Measurements from ENCODE around the gene SLC24A3. TPM values are rescaled to one million over a fixed set of nuclear protein-coding genes. Genes with fewer than 3 reads are reported as not detected.
A peak's percentile ranks its signal among the peaks of the same experiment; 100 is the strongest.

The SLC24A3 gene
- total RNA-seq, 8 experiments from 2014 or later: 0.13 to 13.3 (median 7.0) TPM

DNA sequence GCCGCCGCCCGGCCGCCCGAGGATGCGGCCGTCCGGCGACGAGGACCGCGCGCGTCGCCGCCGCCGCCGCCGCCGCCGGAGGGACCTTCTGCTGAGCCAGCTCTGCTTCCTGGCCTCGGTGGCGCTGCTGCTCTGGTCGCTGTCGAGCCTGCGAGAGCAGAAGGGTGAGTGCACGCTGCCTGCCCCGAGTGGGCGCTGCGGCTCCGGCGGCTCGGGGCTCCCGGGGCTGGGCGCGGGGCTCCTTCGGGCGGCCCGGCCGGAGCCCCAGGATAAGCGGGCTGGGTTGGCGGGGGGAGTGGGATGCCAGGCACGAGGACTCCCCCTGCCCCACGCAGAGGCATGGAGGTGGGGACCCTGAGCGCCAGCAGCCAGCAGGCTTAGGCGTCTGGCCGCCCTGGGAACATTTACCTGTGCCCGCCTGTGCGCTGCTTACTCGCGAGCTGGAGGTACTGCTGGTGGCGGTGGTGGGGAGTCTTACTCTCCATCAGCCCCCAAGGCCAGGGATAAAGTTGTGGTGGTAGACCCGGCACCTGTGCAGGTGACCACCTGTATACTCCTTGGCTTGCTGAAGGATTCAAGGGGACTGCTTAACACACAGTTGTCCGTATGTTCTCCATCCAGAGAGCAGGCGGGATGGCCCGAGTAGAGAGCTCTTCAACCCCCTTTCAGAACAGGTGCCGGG, 520 bp downstream of the SLC24A3 start:
- Histone ChIP-seq H3K4me3 (peak overlapping the region; percentile 43 to 70 (median 58)), H3K4me1 (replicated peaks in 1 of 2) (peaks cover 0 to 11% of the 10 kb centered on the region in 2 donors), H3K27ac (peak overlapping the region; percentile 19 to 71)
- WGBS, 10 experiments: 0 to 33% (median 0%) methylated on average over 1 to 14 of the region's 58 CpGs; no CpG with 5 or more reads in 6 of the 10 experiments
- in situ Hi-C loops (cut with MboI; ENCODE audit: low pct_unique_long_range_greater_than_20kb in 2 of 9, low sequenced_read_pairs in 9 of 9, unreplicated experiment in 9 of 9): loop anchor here in 5 of 9 experiments (25.0 kb wide), 4 partner anchors 374 to 576 kb away; no protein-coding TSS in a partner anchor
- ATAC-seq (replicated peaks in 6 of 8): peak; percentile 83 to 91 (median 86)

DNA sequence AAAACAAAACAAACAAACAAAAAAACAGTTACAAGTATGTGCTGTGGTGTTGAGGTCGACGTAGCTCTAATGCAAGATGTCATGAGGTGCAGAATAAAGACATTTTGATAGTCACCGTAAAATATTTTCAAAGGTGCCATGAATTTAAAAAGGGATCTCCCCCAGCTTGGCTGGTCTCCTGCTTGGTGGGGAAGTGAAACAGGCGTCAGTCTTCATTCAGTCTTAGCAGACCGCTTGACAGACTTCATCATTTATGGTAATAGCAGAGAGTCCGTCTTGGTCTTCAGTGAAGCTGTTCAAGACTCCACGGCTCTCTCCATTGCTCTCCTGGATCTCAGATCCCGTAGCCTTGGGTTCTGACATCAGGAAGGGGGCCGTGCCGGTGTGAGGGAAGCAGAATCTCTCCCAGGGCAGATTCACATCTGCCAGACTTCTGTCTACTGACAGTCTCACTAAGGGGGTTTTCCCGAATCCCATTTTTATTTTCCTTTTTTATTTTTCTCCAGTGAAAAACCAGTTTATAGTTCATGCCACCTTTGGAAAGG, 1.6 kb downstream of the SLC24A3 start:
- Histone ChIP-seq H3K4me1 (replicated peaks in 1 of 2) (peaks cover 0 to 11% of the 10 kb centered on the region in 2 donors), H3K27ac (no peak overlapping the region), H3K4me3 (peak overlapping the region; percentile 10 to 70 (median 58))
- WGBS, 10 experiments: 0 to 100% (median 64%) methylated on average over 2 to 9 of the region's 11 CpGs
- ATAC-seq (replicated peaks in 6 of 8): no peak
- in situ Hi-C loops (cut with MboI; ENCODE audit: low pct_unique_long_range_greater_than_20kb in 2 of 9, low sequenced_read_pairs in 9 of 9, unreplicated experiment in 9 of 9): loop anchor here in 5 of 9 experiments (25.0 kb wide), 4 partner anchors 373 to 577 kb away; no protein-coding TSS in a partner anchor

DNA sequence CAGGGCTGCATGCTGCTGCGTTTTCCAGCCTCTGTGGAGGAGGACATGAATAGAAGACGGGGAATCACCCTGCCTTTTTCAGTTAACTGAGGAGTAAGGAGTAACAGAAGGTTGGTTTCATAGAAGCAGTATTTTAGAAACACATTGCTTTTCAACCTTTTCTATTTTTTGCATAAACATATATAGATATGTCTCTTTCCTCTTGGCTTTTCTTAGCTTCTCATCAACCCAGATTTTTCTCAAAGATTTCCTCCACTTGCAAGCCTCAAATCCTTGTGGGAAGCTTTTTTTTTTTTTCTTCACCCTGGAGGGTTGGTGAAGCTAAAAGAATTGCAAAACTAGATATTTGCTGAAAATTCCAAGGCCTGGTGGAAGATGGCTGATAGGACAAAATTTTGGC, 6.0 kb downstream of the SLC24A3 start:
- Histone ChIP-seq H3K27ac (no peak overlapping the region), H3K4me1 (replicated peaks in 1 of 2) (peaks cover 0 to 8% of the 10 kb centered on the region in 2 donors), H3K4me3 (no peak overlapping the region)
- 0 to 69% (median 20%) methylated on average over 1 to 2 of the region's 2 CpGs; no CpG with 5 or more reads in 5 of the 10 experiments for WGBS, 10 experiments
- ATAC-seq (replicated peaks in 6 of 8): no peak
- in situ Hi-C loops (cut with MboI; ENCODE audit: low pct_unique_long_range_greater_than_20kb in 2 of 9, low sequenced_read_pairs in 9 of 9, unreplicated experiment in 9 of 9): loop anchor here in 5 of 9 experiments (25.0 kb wide), 4 partner anchors 369 to 581 kb away; no protein-coding TSS in a partner anchor

DNA sequence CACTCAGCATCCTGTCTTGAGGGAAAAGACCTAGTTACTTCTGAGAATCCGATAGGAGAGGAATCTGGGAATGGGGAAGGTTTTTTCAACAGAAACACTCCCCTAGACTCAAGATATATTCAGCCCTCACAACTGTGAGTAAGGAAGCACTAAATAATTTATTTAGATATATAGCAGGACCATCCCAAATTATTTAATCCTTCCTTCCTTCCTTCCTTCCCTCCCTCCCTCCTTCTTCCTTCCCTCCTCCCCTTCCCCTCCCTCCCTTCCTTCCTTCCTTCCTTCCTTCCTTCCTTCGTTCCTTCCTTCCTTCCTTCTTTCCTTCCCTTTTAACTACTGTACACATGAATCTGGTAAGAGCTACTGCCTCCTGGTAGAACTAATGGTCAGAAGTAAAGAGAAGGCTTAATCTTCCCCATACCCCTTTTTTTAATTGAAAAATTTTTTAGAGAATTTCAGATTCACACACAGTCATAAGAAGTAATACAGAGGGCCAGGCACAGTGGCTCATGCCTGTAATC, 10.1 kb downstream of the SLC24A3 start:
- no peak for ATAC-seq (replicated peaks in 6 of 8)
- in situ Hi-C loops (cut with MboI; ENCODE audit: low pct_unique_long_range_greater_than_20kb in 2 of 9, low sequenced_read_pairs in 9 of 9, unreplicated experiment in 9 of 9): loop anchor here in 5 of 9 experiments (25.0 kb wide), 4 partner anchors 365 to 585 kb away; no protein-coding TSS in a partner anchor
- Histone ChIP-seq H3K27ac (no peak overlapping the region), H3K4me3 (no peak overlapping the region), H3K4me1 (replicated peaks in 1 of 2) (no peaks in the 10 kb centered on the region)
- 20 to 89% (median 88%) methylated on average over 1 of the region's 2 CpGs; no CpG with 5 or more reads in 7 of the 10 experiments for WGBS, 10 experiments

DNA sequence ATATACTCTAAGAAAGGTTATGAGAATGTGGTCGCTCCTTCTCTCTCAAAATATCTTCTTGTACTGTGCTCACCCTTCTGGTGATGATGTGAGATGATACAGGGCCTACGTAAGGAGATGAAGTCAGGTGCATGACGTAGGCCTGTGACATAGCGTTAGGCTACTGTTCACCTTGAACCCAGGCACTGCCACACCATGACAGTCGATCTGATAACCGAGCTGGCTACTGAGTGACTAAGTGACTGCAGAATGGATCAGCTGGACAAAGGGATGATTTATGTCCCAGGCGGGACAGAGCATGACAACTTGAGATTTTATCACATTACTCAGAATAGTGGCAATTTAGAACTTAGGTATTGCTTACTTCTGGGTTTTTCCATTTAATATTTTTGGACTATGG, 11.2 kb downstream of the SLC24A3 start:
- 8 to 100% (median 61%) methylated on average over 1 to 7 of the region's 7 CpGs; no CpG with 5 or more reads in 1 of the 10 experiments for WGBS, 10 experiments
- in situ Hi-C loops (cut with MboI; ENCODE audit: low pct_unique_long_range_greater_than_20kb in 2 of 9, low sequenced_read_pairs in 9 of 9, unreplicated experiment in 9 of 9): loop anchor here in 5 of 9 experiments (25.0 kb wide), 4 partner anchors 364 to 586 kb away; no protein-coding TSS in a partner anchor
- H3K4me3 ChIP-seq: no peak overlapping the region
- ATAC-seq (replicated peaks in 6 of 8): no peak
- no peak overlapping the region for H3K27ac ChIP-seq
- no peaks in the 10 kb centered on the region for H3K4me1 ChIP-seq (replicated peaks in 1 of 2)

DNA sequence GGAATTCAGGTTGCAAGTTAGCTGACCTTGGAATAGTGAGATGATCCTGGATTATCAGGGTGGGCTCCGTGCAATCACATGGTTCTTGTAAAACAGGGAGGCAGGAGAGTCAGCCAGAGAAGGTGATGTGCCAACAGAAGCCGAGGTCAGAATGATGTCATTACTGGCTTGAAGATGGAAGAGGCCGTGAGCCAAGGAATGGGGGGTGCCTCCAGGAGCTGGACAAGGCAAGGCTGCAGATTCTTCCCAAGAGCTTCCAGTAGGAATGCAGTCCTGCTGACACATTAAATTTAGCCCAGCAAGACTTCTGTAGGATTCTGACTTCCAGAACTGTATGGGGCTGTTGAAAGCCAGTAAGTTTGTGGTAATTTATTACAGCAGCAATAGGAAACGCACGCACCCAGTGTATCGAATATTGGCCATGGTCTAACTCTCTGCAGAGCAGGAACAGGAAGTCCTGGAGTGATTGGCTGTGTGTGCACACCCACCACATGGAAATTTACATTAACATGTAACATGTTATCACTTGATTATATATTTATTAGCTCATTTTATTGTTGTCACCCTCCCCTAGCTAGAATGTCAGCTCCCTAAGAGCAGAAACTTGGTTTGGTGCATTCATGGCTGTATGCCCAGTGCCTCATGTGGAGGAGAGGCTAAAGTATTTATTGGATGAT, 19.1 kb downstream of the SLC24A3 start:
- Histone ChIP-seq H3K4me3 (no peak overlapping the region), H3K27ac (no peak overlapping the region), H3K4me1 (replicated peaks in 1 of 2) (no peaks in the 10 kb centered on the region)
- no peak for ATAC-seq (replicated peaks in 6 of 8)
- in situ Hi-C loops (cut with MboI; ENCODE audit: low pct_unique_long_range_greater_than_20kb in 2 of 9, low sequenced_read_pairs in 9 of 9, unreplicated experiment in 9 of 9): no loop called here
- WGBS, 10 experiments: 0 to 86% (median 73%) methylated on average over 1 to 5 of the region's 6 CpGs; no CpG with 5 or more reads in 3 of the 10 experiments

DNA sequence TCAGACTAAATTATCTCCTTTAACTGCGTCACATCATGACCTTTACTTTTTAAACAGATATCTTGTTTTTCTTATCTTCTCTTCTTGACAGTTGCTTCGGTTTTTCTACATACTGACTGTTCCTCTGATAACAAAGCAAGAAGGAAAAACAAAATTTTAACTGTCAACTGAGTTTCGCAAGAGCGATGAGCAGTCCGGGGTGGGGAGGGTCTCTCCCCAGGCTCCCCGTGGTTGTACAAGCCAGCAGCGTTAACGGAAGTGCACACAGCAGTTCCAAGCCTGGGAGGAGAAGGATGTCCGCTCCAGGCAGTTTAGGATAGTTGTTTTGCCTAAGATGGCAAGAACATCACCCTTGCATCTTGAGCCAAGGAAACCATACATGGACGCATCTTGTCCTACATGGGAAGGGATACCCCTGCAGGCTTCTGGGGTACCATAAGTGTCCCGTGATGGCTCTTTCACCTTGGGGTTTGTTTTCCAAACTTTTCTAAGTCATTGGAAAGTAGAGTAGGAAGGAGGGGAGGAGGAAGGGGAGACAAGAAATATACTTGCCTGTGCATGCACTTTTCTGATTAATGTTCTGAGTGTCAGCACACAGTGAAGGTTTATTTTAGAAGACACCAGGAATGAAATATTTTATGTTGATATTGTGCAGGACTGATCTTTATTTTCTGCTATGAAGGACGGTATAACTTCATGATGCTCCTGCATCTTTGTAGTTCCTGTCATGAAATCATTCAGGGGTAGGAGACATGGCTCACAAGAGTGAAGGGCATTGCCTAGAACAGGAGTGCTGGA, 20.8 kb downstream of the SLC24A3 start:
- no peak for ATAC-seq (replicated peaks in 6 of 8)
- 40 to 96% (median 83%) methylated on average over 1 to 11 of the region's 12 CpGs for WGBS, 10 experiments

DNA sequence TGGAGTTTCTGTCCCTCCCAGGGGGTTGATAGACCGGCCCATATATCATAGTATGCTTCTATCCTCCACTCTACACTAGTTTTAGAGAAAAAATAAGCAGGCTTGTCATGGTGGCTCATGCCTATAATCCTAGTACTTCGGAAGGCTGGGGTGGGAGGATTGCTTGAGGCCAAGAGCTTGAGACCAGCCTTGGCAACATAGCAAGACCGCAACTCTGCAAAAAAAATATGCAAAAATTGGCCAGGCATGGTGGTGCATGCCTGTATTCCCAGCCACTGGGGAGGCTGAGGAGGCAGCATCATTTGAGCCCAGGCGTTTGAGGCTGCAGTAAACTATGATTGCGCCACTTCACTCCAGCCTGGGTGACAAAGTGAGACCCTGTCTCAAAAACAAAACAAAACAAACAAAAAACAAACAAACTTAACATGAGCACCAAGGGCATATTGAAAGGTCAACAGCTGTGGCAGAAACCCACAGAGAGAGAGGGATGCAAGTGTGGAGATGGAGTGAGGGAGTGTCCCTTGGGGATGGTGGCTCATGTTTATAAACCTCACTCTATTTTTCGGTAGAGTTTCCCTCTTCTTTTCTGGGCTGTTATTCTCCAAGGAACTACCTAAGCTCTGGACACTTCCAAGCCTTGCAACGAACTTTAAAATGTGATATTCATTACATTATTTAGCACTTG, 24.1 kb downstream of the SLC24A3 start:
- no peak overlapping the region for H3K4me3 ChIP-seq
- H3K27ac ChIP-seq: no peak overlapping the region
- 34 to 80% (median 73%) methylated on average over 1 to 7 of the region's 7 CpGs; no CpG with 5 or more reads in 2 of the 10 experiments for WGBS, 10 experiments
- no peak for ATAC-seq (replicated peaks in 6 of 8)
- H3K4me1 ChIP-seq (replicated peaks in 1 of 2): no peaks in the 10 kb centered on the region
- in situ Hi-C loops (cut with MboI; ENCODE audit: low pct_unique_long_range_greater_than_20kb in 2 of 9, low sequenced_read_pairs in 9 of 9, unreplicated experiment in 9 of 9): no loop called here

More for the DNA sequence above, 20.8 kb downstream of the SLC24A3 start:
- no peaks in the 10 kb centered on the region for H3K4me1 ChIP-seq (replicated peaks in 1 of 2)
- no peak overlapping the region for H3K27ac ChIP-seq
- in situ Hi-C loops (cut with MboI; ENCODE audit: low pct_unique_long_range_greater_than_20kb in 2 of 9, low sequenced_read_pairs in 9 of 9, unreplicated experiment in 9 of 9): no loop called here
- H3K4me3 ChIP-seq: no peak overlapping the region

DNA sequence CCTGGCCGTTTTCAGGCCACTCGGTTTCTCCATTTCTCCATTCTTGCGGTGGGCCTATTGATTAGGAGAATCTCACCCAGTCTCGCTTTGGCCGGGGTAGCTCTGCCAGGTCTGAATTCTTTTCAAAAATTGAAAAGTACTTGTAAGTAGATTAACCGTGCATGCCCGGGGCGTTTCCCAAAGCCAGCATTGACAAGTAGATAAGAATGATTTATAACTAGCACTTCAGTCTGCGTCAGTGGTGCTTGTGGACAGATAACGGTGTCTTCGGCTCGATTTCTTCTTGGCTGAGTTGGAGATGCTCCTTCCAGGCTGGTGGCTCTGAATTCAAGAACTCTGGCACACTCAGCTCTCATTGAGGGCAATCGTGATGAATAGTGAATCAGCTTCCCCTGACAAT, 29.0 kb downstream of the SLC24A3 start:
- Histone ChIP-seq H3K4me1 (replicated peaks in 1 of 2) (no peaks in the 10 kb centered on the region), H3K4me3 (no peak overlapping the region), H3K27ac (no peak overlapping the region)
- in situ Hi-C loops (cut with MboI; ENCODE audit: low pct_unique_long_range_greater_than_20kb in 2 of 9, low sequenced_read_pairs in 9 of 9, unreplicated experiment in 9 of 9): no loop called here
- no peak for ATAC-seq (replicated peaks in 6 of 8)
- WGBS, 10 experiments: 53 to 96% (median 84%) methylated on average over 2 to 11 of the region's 13 CpGs; no CpG with 5 or more reads in 2 of the 10 experiments

DNA sequence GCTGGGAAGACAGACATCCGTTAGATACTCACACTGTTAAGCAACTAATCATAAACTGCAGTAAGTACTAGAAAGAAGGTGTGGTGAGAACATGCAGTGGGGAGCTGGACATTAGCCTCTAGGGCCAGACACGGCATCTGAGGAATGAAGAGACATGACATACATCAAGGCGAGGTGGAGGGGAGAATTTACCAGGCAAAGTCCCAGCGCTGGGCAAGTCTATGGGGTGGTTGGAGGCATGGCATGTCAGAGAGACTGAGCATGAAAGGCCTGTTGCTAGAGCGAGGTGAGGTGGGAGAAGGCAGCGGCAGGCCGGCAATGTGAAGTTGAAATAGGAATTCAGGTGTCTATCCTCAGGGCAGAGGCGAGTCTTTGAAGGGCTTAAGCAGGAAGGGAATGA, 31.8 kb downstream of the SLC24A3 start:
- in situ Hi-C loops (cut with MboI; ENCODE audit: low pct_unique_long_range_greater_than_20kb in 2 of 9, low sequenced_read_pairs in 9 of 9, unreplicated experiment in 9 of 9): no loop called here
- Histone ChIP-seq H3K4me1 (replicated peaks in 1 of 2) (no peaks in the 10 kb centered on the region), H3K4me3 (no peak overlapping the region), H3K27ac (no peak overlapping the region)
- WGBS, 10 experiments: 40 to 100% (median 85%) methylated on average over 1 to 8 of the region's 8 CpGs; no CpG with 5 or more reads in 2 of the 10 experiments
- ATAC-seq (replicated peaks in 6 of 8): no peak

DNA sequence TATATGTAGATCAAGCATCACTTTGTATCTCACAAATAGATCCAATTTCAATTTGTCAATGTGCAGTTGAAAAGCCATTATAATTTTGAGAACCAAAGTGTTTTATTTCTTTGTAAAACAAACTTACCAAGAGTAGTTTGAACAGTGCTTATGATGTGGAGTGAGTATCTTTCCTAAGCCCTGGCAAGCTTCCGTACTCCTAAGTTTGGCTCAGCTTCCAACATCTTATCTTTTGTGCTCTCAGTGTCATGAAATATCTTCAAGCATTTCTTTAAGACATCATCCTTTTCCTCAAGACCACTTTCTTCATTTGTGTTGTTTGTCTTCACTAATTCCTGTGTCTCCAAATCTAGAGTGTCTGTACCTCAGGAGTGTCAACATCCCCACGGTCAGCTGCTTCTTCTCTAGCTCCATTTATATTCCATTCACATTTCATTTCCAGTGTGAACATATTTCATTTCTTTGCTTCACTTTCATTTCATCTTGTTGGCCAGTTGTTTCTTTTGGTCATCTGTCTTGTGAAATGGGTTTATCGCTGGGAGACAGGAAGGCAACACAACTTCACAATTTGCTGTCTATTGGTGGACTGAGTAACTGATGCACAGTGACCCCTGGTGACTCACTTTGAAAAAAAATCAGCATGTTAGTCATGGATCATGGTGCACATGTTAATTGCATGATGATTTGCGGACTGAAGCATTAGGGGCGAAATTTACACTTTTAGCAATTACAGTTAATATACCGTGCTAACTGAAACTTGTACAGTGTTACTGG, 36.9 kb downstream of the SLC24A3 start:
- WGBS, 10 experiments: 61 to 97% (median 78%) methylated on average over 2 to 6 of the region's 6 CpGs
- in situ Hi-C loops (cut with MboI; ENCODE audit: low pct_unique_long_range_greater_than_20kb in 2 of 9, low sequenced_read_pairs in 9 of 9, unreplicated experiment in 9 of 9): no loop called here
- H3K4me3 ChIP-seq: no peak overlapping the region
- ATAC-seq (replicated peaks in 6 of 8): peak in 5 of 8 experiments; percentile 25 to 72 (median 54)
- no peak overlapping the region for H3K27ac ChIP-seq
- no peaks in the 10 kb centered on the region for H3K4me1 ChIP-seq (replicated peaks in 1 of 2)

Data from motor neuron (in vitro differentiated cells).